Sciatic nerve (tissue), 2 donors: Measurements from ENCODE around the gene PRDM10. TPM values are rescaled to one million over a fixed set of nuclear protein-coding genes. Genes with fewer than 3 reads are reported as not detected.
"Not testable (repeated sequence)": the region's sequence is repeated elsewhere in the genome, so short reads cannot be mapped to it uniquely, and the experiment has no call there.

Source experiments
- ATAC-seq: fragments of 200-7000 bp; cut with Tn5 transposase; one replicate; pipeline ENCODE4 v1.9.1; 2020; ENCODE audit warnings: mild to moderate bottlenecking, moderate library complexity
- DNase-seq: peaks from one replicate; pipeline ENCODE4 v3.0.0-alpha.2; 2020; ENCODE audit warnings: low spot score
- intact Hi-C: fragments of 100-400 bp; cut with DNase I; formaldehyde crosslinking; loops from one replicate; pipeline ENCODE4 v1.14.2; 2022
- total RNA-seq: library from RNA; stranded (reverse); fragmentation: NEBNext Ultra II Directional; extraction: Animal tissue kit (Norgen Biotek cat#: 25700); gene quantifications from one replicate; pipeline ENCODE4 v1.2.1, GENCODE V29; 2021
- donor health status: DM: no; HTN: no; CAD: no.
- donor health status: DM: no; HTN: no; CAD: no.

Gene PRDM10
- total RNA-seq, 1 donor from 2014 or later, result 12.3 TPM

GRCh38 chr11:130022799-130023198, 20.2 kb upstream of the PRDM10 start:
- no peak for ATAC-seq
- intact Hi-C loops, result no loop called here
- no peak for DNase-seq

- DNase-seq, ATAC-seq, intact Hi-C loops: not testable (repeated sequence)
Measured at GRCh38 chr11:130021606-130022005, 19.0 kb upstream of the PRDM10 start.

- no peak for DNase-seq
- ATAC-seq, result no peak
- intact Hi-C loops, result no loop called here
Measured at GRCh38 chr11:130020323-130020722, 17.7 kb upstream of the PRDM10 start.

- DNase-seq, intact Hi-C loops, ATAC-seq: not testable (repeated sequence)
Measured at GRCh38 chr11:130015846-130016245, 13.2 kb upstream of the PRDM10 start.

- intact Hi-C loops, result loop anchor here (10.0 kb wide), 1 partner anchor 56 kb away; the partner anchor contains the start of gene APLP2
Measured at GRCh38 chr11:130008326-130008725, 5.7 kb upstream of the PRDM10 start.

GRCh38 chr11:130006929-130007328, 4.3 kb upstream of the PRDM10 start:
- intact Hi-C loops, result loop anchor here (10.0 kb wide), 1 partner anchor 58 kb away; the partner anchor contains the start of gene APLP2
- ATAC-seq (no peak), DNase-seq (no peak)

More at GRCh38 chr11:130008326-130008725, 5.7 kb upstream of the PRDM10 start:
- DNase-seq (no peak), ATAC-seq (no peak)

- no peak for ATAC-seq
- intact Hi-C loops, result loop anchor here (10.0 kb wide), 1 partner anchor 61 kb away; the partner anchor contains the start of gene APLP2
- no peak for DNase-seq
Measured at GRCh38 chr11:130003717-130004001, 1.0 kb upstream of the PRDM10 start.

- ATAC-seq, result peak; percentile 97
- intact Hi-C loops, result loop anchor here (10.0 kb wide), 1 partner anchor 62 kb away; the partner anchor contains the start of gene APLP2
- peak; percentile 96 for DNase-seq
Measured at GRCh38 chr11:130002846-130003716, 446 bp upstream of the PRDM10 start.

GRCh38 chr11:130001461-130002351, 929 bp downstream of the PRDM10 start:
- ATAC-seq, result no peak
- intact Hi-C loops, result loop anchor here (10.0 kb wide), 1 partner anchor 63 kb away; the partner anchor contains the start of gene APLP2
- DNase-seq, result peak; percentile 73

- DNase-seq (no peak), ATAC-seq (no peak)
- intact Hi-C loops, result loop anchor here (10.0 kb wide), 1 partner anchor 64 kb away; the partner anchor contains the start of gene APLP2
Measured at GRCh38 chr11:130000552-130001176, 2.0 kb downstream of the PRDM10 start.

- no peak for ATAC-seq
Measured at GRCh38 chr11:129999407-129999806, 3.2 kb downstream of the PRDM10 start.

GRCh38 chr11:129998905-129999304, 3.7 kb downstream of the PRDM10 start:
- ATAC-seq (no peak), DNase-seq (no peak)
- intact Hi-C loops, result no loop called here

More at GRCh38 chr11:129999407-129999806, 3.2 kb downstream of the PRDM10 start:
- intact Hi-C loops, result no loop called here
- DNase-seq, result no peak

- intact Hi-C loops, result no loop called here
- no peak for ATAC-seq
Measured at GRCh38 chr11:129998107-129998506, 4.5 kb downstream of the PRDM10 start.

GRCh38 chr11:129997513-129997912, 5.1 kb downstream of the PRDM10 start:
- intact Hi-C loops, result no loop called here
- no peak for DNase-seq
- no peak for ATAC-seq

More at GRCh38 chr11:129998107-129998506, 4.5 kb downstream of the PRDM10 start:
- DNase-seq, result no peak

GRCh38 chr11:129996113-129996870, 6.3 kb downstream of the PRDM10 start:
- ATAC-seq (no peak), DNase-seq (no peak)
- intact Hi-C loops, result no loop called here

- ATAC-seq (no peak), DNase-seq (no peak)
- intact Hi-C loops, result no loop called here
Measured at GRCh38 chr11:129995163-129995562, 7.5 kb downstream of the PRDM10 start.

- ATAC-seq, result no peak
- intact Hi-C loops, result no loop called here
- DNase-seq, result no peak
Measured at GRCh38 chr11:129992161-129992944, 10.3 kb downstream of the PRDM10 start.
